Panc1 (cell line): ENCODE data around the gene NXPH3. TPM values are rescaled to one million over a fixed set of nuclear protein-coding genes. Genes with fewer than 3 reads are reported as not detected.
A peak's percentile ranks its signal among the peaks of the same experiment; 100 is the strongest.

Experiments used
- ATAC-seq: fragments of 200-7000 bp; cut with Tn5 transposase; 2 replicates; pipeline ENCODE4 v1.9.1; 2020; ENCODE audit warnings: mild to moderate bottlenecking, moderate library complexity
- BruUV-seq: library from RNA; stranded (reverse); fragments of 400-500 nt; replicated peaks from 2 replicates; lab custom pipeline; 2021; lab: Mats Ljungman, UMichigan
- CTCF ChIA-PET: fragments of 300-600 bp; sonication (Branson Sonifier 250); formaldehyde crosslinking; loops from one replicate; lab custom pipeline; 2022; ENCODE audit warnings: antibody characterized with exemption; lab: Charles Lee
- POLR2A ChIA-PET: fragments of 300-600 bp; sonication (Branson Sonifier 250); formaldehyde crosslinking; loops from one replicate; lab custom pipeline; 2022; ENCODE audit warnings: antibody characterized with exemption; lab: Charles Lee
- DNase-seq: peaks from one replicate; pipeline ENCODE4 v3.0.0-alpha.2; 2010; ENCODE audit warnings: low read depth, low spot score
- H3K27ac ChIP-seq: 2 replicates; pipeline ENCODE4 v1.5.1; 2011; ENCODE audit warnings: mild to moderate bottlenecking, low read length, inconsistent platforms
- H3K27me3 ChIP-seq: fragments of 200-500 bp; sonication (Bioruptor generic); 2 replicates; pipeline ENCODE4 v1.6.0; 2014; ENCODE audit warnings: low read length, inconsistent platforms; ENCODE audit not compliant: control insufficient read depth, insufficient read depth
- H3K36me3 ChIP-seq: fragments of 200-500 bp; sonication (Bioruptor generic); 2 replicates; pipeline ENCODE4 v1.5.1; 2014; ENCODE audit warnings: inconsistent platforms, mild to moderate bottlenecking, low read length, moderate library complexity; ENCODE audit not compliant: control insufficient read depth, insufficient read depth
- H3K4me1 ChIP-seq: 2 replicates; pipeline ENCODE4 v1.5.1; 2011; ENCODE audit warnings: inconsistent platforms, mild to moderate bottlenecking, low read length, moderate library complexity; ENCODE audit not compliant: control insufficient read depth, insufficient read depth
- H3K4me3 ChIP-seq, 2 experiments: 2 replicates each; pipeline ENCODE4 v1.5.1; 2011 to 2012; ENCODE audit warnings: low read depth in 2 of 2, low read length in 2 of 2, mild to moderate bottlenecking in 2 of 2, inconsistent platforms in 1 of 2, moderate library complexity in 1 of 2
- H3K9me3 ChIP-seq: fragments of 200-500 bp; sonication (Bioruptor generic); 2 replicates; pipeline ENCODE4 v1.5.1; 2014; ENCODE audit warnings: low read depth, mild to moderate bottlenecking, inconsistent platforms, low read length, moderate library complexity; ENCODE audit not compliant: control insufficient read depth, insufficient read depth
- CTCF ChIP-seq: fragments of 450-650 bp; IDR thresholded peaks from 2 replicates; pipeline ENCODE4 v1.5.1; 2017; ENCODE audit warnings: mild to moderate bottlenecking
- POLR2AphosphoS5 ChIP-seq: IDR thresholded peaks from 2 replicates; pipeline ENCODE4 v1.6.1; 2012; ENCODE audit warnings: mild to moderate bottlenecking, low read depth, low read length, moderate library complexity
- REST ChIP-seq, 2 experiments: IDR thresholded peaks; 2 replicates each; pipeline ENCODE4 v1.6.1; 2011 to 2012; ENCODE audit warnings: low read depth in 2 of 2, control low read depth in 1 of 2, low read length in 1 of 2, mild to moderate bottlenecking in 1 of 2, moderate library complexity in 1 of 2; ENCODE audit not compliant: insufficient read depth in 1 of 2
- SIN3A ChIP-seq: IDR thresholded peaks from 2 replicates; pipeline ENCODE4 v1.6.1; 2012; ENCODE audit warnings: low read depth, mild to moderate bottlenecking, low read length, moderate library complexity, borderline replicate concordance; ENCODE audit not compliant: insufficient read depth
- TCF7L2 ChIP-seq: IDR thresholded peaks from 2 replicates; pipeline ENCODE4 v1.6.1; 2011; ENCODE audit warnings: mild to moderate bottlenecking, low read depth, low read length, inconsistent platforms
- in situ Hi-C: cut with HindIII; loops from 2 replicates; pipeline ENCODE4 v1.10.0; 2016; ENCODE audit warnings: low sequenced_read_pairs, low pct_unique_long_range_greater_than_20kb
- intact Hi-C: fragments of 100-400 bp; cut with micrococcal nuclease; formaldehyde crosslinking; loops from one replicate; pipeline ENCODE4 v1.10.0; 2022; ENCODE audit not compliant: unreplicated experiment
- total RNA-seq: library from RNA; stranded (reverse); gene quantifications from one replicate; pipeline ENCODE4 v1.2.1, GENCODE V29; 2021; ENCODE audit not compliant: unreplicated experiment

NXPH3 gene
- total RNA-seq, 1 experiment from 2014 or later = 0.57 TPM

- no peaks in the 10 kb centered on the region for H3K36me3 ChIP-seq
- ChIA-PET CTCF (no interaction called here), POLR2A (no interaction called here)
- no peak overlapping the region for H3K27ac ChIP-seq
- no peaks in the 10 kb centered on the region for H3K9me3 ChIP-seq
- H3K4me1 ChIP-seq = no peaks in the 10 kb centered on the region; the same call in 1 of the 2 replicates
- DNase-seq = no peak
- TF ChIP-seq TCF7L2 (no peak), REST (IDR thresholded peaks at IDR 0.05; ENCODE audit: insufficient read depth in 1 of 2, low read depth in 2 of 2, low read length in 1 of 2) (no peak), POLR2AphosphoS5 (no peak), CTCF (no peak), SIN3A (no peak)
- H3K4me3 ChIP-seq = no peak overlapping the region
- H3K27me3 ChIP-seq = no peaks in the 10 kb centered on the region
- in situ Hi-C loops = no loop called here
- no TSS peak for BruUV-seq
- ATAC-seq = no peak
- intact Hi-C loops = no loop called here
Observed at GRCh38 chr17:49587366-49588073, 11.8 kb downstream of the NXPH3 start.

GRCh38 chr17:49588312-49588711 is 12.6 kb downstream of the NXPH3 start:
- H3K4me1 ChIP-seq = no peaks in the 10 kb centered on the region; the same call in 1 of the 2 replicates

More at GRCh38 chr17:49588312-49588711, 12.6 kb downstream of the NXPH3 start:
- no TSS peak for BruUV-seq
- Histone ChIP-seq H3K4me3 (no peak overlapping the region), H3K36me3 (no peaks in the 10 kb centered on the region), H3K27ac (no peak overlapping the region), H3K27me3 (no peaks in the 10 kb centered on the region), H3K9me3 (no peaks in the 10 kb centered on the region)
- CTCF ChIA-PET = no interaction called here
- intact Hi-C loops (no loop called here), in situ Hi-C loops (no loop called here)
- ATAC-seq (0 out of 2 replicates have a peak, but pooled peaks have one; percentile 14), DNase-seq (no peak)
- POLR2A ChIA-PET = no interaction called here
- TF ChIP-seq REST (IDR thresholded peaks at IDR 0.05; ENCODE audit: insufficient read depth in 1 of 2, low read depth in 2 of 2, low read length in 1 of 2) (no peak), CTCF (no peak), TCF7L2 (no peak), POLR2AphosphoS5 (no peak)
